WTC11 (cell line): Measurements from ENCODE around the gene TFAP2D. TPM values are rescaled to one million over a fixed set of nuclear protein-coding genes. Genes with fewer than 3 reads are reported as not detected.
A peak's percentile ranks its signal among the peaks of the same experiment; 100 is the strongest.

Source experiments
- ATAC-seq: fragments of 200-7000 bp; cut with Tn5 transposase; 2 replicates; pipeline ENCODE4 v1.10.0; 2021; ENCODE audit warnings: mild to moderate bottlenecking, moderate library complexity
- Bru-seq: library from RNA; stranded (reverse); fragments of 400-500 nt; gene quantifications from one replicate; lab custom pipeline; 2021; lab: Mats Ljungman, UMichigan
- CTCF ChIA-PET: fragments of 300-600 bp; sonication (Branson Sonifier 250); formaldehyde crosslinking; loops from one replicate; lab custom pipeline; 2021; ENCODE audit warnings: antibody characterized with exemption; lab: Charles Lee
- POLR2A ChIA-PET: fragments of 350-600 bp; sonication (Branson Sonifier 250); formaldehyde crosslinking; loops from one replicate; lab custom pipeline; 2021; ENCODE audit warnings: antibody characterized with exemption; lab: Charles Lee
- DNase-seq: peaks from one replicate; pipeline ENCODE4 v3.0.0; 2021; ENCODE audit warnings: low spot score
- H3K27ac Mint-ChIP-seq: 2 replicates; pipeline ENCODE4 v1.8.0; 2021; ENCODE audit warnings: mixed read lengths
- H3K27me3 Mint-ChIP-seq: 2 replicates; pipeline ENCODE4 v1.8.0; 2021; ENCODE audit warnings: low read depth, mild to moderate bottlenecking, moderate library complexity, mixed read lengths
- H3K36me3 Mint-ChIP-seq: 2 replicates; pipeline ENCODE4 v1.8.0; 2021; ENCODE audit warnings: mixed read lengths
- H3K4me1 Mint-ChIP-seq: 2 replicates; pipeline ENCODE4 v1.8.0; 2022; ENCODE audit warnings: mixed read lengths
- H3K4me3 Mint-ChIP-seq: 2 replicates; pipeline ENCODE4 v1.8.0; 2021; ENCODE audit warnings: mild to moderate bottlenecking, moderate library complexity, mixed read lengths
- H3K9me3 Mint-ChIP-seq: 2 replicates; pipeline ENCODE4 v1.8.0; 2021; ENCODE audit warnings: mixed read lengths
- GABPB1 ChIP-seq: sonication (generic); formaldehyde crosslinking; IDR thresholded peaks from 2 replicates; pipeline ENCODE4 v1.8.1; 2023; ENCODE audit warnings: mild to moderate bottlenecking, missing genetic modification reagents
- HMGA2 ChIP-seq: fragments of 250-450 bp; sonication (Bioruptor Pico); IDR thresholded peaks from 2 replicates; pipeline ENCODE4 v1.4.0; 2021; ENCODE audit warnings: mild to moderate bottlenecking, moderate library complexity
- IRF2 ChIP-seq: sonication (generic); formaldehyde crosslinking; IDR thresholded peaks from 2 replicates; pipeline ENCODE4 v1.8.0; 2022; ENCODE audit warnings: low read depth, missing genetic modification reagents, borderline replicate concordance
- JAZF1 ChIP-seq: fragments of 250-450 bp; sonication (Bioruptor Pico); IDR thresholded peaks from 2 replicates; pipeline ENCODE4 v1.9.0; 2021; ENCODE audit warnings: moderate library complexity, mild to moderate bottlenecking, inconsistent platforms
- MXD4 ChIP-seq: fragments of 250-450 bp; sonication (Bioruptor Pico); IDR thresholded peaks from 2 replicates; pipeline ENCODE4 v1.8.0; 2021; ENCODE audit warnings: mild to moderate bottlenecking, moderate library complexity, borderline replicate concordance
- NFATC4 ChIP-seq: fragments of 250-450 bp; sonication (Bioruptor Pico); IDR thresholded peaks from 2 replicates; pipeline ENCODE4 v1.9.0; 2021; ENCODE audit warnings: mild to moderate bottlenecking
- NR3C1 ChIP-seq: sonication (generic); formaldehyde crosslinking; conservative IDR thresholded peaks from 2 replicates; pipeline ENCODE4 v1.8.1; 2023; ENCODE audit warnings: low read depth, mild to moderate bottlenecking, missing genetic modification reagents
- OVOL2 ChIP-seq: fragments of 250-450 bp; sonication (Bioruptor Pico); IDR thresholded peaks from 2 replicates; pipeline ENCODE4 v1.9.0; 2021; ENCODE audit warnings: mild to moderate bottlenecking, borderline replicate concordance
- PRRX2 ChIP-seq: fragments of 250-450 bp; sonication (Bioruptor Pico); IDR thresholded peaks from 2 replicates; pipeline ENCODE4 v1.8.0; 2021; ENCODE audit warnings: mild to moderate bottlenecking
- ZBTB21 ChIP-seq: sonication (generic); formaldehyde crosslinking; IDR thresholded peaks from 2 replicates; pipeline ENCODE4 v1.8.1; 2023; ENCODE audit warnings: mild to moderate bottlenecking, missing genetic modification reagents, borderline replicate concordance
- ZNF263 ChIP-seq: sonication (generic); formaldehyde crosslinking; IDR thresholded peaks from 2 replicates; pipeline ENCODE4 v1.8.1; 2022; ENCODE audit warnings: low read depth, mild to moderate bottlenecking, moderate library complexity, missing genetic modification reagents
- ZNF317 ChIP-seq: sonication (generic); formaldehyde crosslinking; IDR thresholded peaks from 2 replicates; pipeline ENCODE4 v1.8.1; 2023; ENCODE audit warnings: low read depth, mild to moderate bottlenecking, moderate library complexity, missing genetic modification reagents, borderline replicate concordance
- ZNF396 ChIP-seq: fragments of 250-450 bp; sonication (Bioruptor Pico); IDR thresholded peaks from 2 replicates; pipeline ENCODE4 v1.8.0; 2021; ENCODE audit warnings: mild to moderate bottlenecking, moderate library complexity, borderline replicate concordance
- long read RNA-seq, 3 experiments: library from RNA in 1 of 3; library from capped mRNA in 1 of 3; library from polyadenylated mRNA in 1 of 3; unstranded in 2 of 3; stranded (forward) in 1 of 3; transcript quantifications; one replicate each; pipeline ENCODE4 v2.0.0, GENCODE V29; 2021
- total RNA-seq: library from RNA; stranded (reverse); gene quantifications from 3 replicates; pipeline ENCODE4 v1.2.3, GENCODE V29; 2021
- TF ChIP-seq, protein P1 (sequence below): sonication (generic); formaldehyde crosslinking; IDR thresholded peaks from 2 replicates; pipeline ENCODE4 v1.8.1; 2022; ENCODE audit warnings: missing genetic modification reagents, borderline replicate concordance
- TF ChIP-seq, protein P2 (sequence below): fragments of 250-450 bp; sonication (Bioruptor Pico); IDR thresholded peaks from 2 replicates; pipeline ENCODE4 v1.9.0; 2021; ENCODE audit warnings: mild to moderate bottlenecking
- TF ChIP-seq, protein P3 (sequence below): sonication (generic); formaldehyde crosslinking; IDR thresholded peaks from 2 replicates; pipeline ENCODE4 v1.8.1; 2023; ENCODE audit warnings: mild to moderate bottlenecking, missing genetic modification reagents, borderline replicate concordance
- TF ChIP-seq, protein P4 (sequence below): sonication (generic); formaldehyde crosslinking; IDR thresholded peaks from 2 replicates; pipeline ENCODE4 v1.8.0; 2022; ENCODE audit warnings: mild to moderate bottlenecking, missing genetic modification reagents
- TF ChIP-seq, protein P5 (sequence below): fragments of 250-450 bp; sonication (Bioruptor Pico); IDR thresholded peaks from 2 replicates; pipeline ENCODE4 v2.1.2; 2022; ENCODE audit warnings: mild to moderate bottlenecking, moderate library complexity

TFAP2D gene
- total RNA-seq (not detected in 3 replicates), Bru-seq, nascent RNA (percentile 2 among the genes with signal in this experiment)
- long read RNA-seq, experiment 1, result 0 reads
- long read RNA-seq, experiment 2, result 0 reads
- long read RNA-seq, experiment 3, result 0 reads

DNA sequence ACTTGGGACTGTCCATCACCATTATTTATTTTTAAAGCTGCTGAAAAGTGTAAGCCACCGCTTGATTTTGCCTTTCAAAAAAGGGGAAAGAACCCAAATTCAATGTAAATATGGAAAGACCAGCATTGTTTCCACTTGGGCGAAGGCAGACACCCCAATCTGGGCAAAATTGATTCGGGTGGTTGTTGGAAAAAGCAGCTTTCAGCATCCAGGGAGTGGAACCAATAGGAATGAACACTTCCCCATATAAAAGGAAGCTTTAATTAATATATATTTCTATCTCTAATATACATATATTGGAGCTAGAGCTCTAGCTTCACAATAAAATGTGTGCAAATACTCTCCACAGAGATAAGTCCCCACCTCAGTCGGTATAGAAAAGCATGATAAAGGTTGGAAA is at the start of gene TFAP2D:
TSS of gene TFAP2D (plus strand) at position 301 of the 400 bp plus-strand sequence. CDS start 530 bp downstream, outside the sequence.
- ATAC-seq, result no peak
- DNase-seq, result no peak
- POLR2A ChIA-PET, result no interaction called here
- H3K4me3 Mint-ChIP-seq, result peak within 1 kb of the TSS; percentile 78
- peaks cover 61% of the 10 kb centered on the region for H3K4me1 Mint-ChIP-seq
- H3K27me3 Mint-ChIP-seq, result peaks cover 100% of the 10 kb centered on the region
- H3K36me3 Mint-ChIP-seq, result no peaks in the 10 kb centered on the region
- H3K27ac Mint-ChIP-seq, result no peak within 1 kb of the TSS
- TF ChIP-seq ZNF396 (CRISPR knock-in tag) (no peak), NFATC4 (CRISPR knock-in tag) (no peak), MXD4 (CRISPR knock-in tag) (no peak), IRF2 (CRISPR knock-in tag) (no peak), ZNF263 (CRISPR knock-in tag) (no peak), JAZF1 (CRISPR knock-in tag) (no peak), HMGA2 (no peak), ZBTB21 (CRISPR knock-in tag) (no peak), ZNF317 (no peak), GABPB1 (CRISPR knock-in tag) (no peak), NR3C1 (CRISPR knock-in tag) (no peak), PRRX2 (no peak), OVOL2 (CRISPR knock-in tag) (no peak)
- TF ChIP-seq, protein P1, sequence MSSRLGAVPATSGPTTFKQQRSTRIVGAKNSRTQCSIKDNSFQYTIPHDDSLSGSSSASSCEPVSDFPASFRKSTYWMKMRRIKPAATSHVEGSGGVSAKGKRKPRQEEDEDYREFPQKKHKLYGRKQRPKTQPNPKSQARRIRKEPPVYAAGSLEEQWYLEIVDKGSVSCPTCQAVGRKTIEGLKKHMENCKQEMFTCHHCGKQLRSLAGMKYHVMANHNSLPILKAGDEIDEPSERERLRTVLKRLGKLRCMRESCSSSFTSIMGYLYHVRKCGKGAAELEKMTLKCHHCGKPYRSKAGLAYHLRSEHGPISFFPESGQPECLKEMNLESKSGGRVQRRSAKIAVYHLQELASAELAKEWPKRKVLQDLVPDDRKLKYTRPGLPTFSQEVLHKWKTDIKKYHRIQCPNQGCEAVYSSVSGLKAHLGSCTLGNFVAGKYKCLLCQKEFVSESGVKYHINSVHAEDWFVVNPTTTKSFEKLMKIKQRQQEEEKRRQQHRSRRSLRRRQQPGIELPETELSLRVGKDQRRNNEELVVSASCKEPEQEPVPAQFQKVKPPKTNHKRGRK, result no peak
- TF ChIP-seq, protein P2, sequence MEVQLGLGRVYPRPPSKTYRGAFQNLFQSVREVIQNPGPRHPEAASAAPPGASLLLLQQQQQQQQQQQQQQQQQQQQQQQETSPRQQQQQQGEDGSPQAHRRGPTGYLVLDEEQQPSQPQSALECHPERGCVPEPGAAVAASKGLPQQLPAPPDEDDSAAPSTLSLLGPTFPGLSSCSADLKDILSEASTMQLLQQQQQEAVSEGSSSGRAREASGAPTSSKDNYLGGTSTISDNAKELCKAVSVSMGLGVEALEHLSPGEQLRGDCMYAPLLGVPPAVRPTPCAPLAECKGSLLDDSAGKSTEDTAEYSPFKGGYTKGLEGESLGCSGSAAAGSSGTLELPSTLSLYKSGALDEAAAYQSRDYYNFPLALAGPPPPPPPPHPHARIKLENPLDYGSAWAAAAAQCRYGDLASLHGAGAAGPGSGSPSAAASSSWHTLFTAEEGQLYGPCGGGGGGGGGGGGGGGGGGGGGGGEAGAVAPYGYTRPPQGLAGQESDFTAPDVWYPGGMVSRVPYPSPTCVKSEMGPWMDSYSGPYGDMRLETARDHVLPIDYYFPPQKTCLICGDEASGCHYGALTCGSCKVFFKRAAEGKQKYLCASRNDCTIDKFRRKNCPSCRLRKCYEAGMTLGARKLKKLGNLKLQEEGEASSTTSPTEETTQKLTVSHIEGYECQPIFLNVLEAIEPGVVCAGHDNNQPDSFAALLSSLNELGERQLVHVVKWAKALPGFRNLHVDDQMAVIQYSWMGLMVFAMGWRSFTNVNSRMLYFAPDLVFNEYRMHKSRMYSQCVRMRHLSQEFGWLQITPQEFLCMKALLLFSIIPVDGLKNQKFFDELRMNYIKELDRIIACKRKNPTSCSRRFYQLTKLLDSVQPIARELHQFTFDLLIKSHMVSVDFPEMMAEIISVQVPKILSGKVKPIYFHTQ (CRISPR knock-in tag), result no peak
- TF ChIP-seq, protein P3, sequence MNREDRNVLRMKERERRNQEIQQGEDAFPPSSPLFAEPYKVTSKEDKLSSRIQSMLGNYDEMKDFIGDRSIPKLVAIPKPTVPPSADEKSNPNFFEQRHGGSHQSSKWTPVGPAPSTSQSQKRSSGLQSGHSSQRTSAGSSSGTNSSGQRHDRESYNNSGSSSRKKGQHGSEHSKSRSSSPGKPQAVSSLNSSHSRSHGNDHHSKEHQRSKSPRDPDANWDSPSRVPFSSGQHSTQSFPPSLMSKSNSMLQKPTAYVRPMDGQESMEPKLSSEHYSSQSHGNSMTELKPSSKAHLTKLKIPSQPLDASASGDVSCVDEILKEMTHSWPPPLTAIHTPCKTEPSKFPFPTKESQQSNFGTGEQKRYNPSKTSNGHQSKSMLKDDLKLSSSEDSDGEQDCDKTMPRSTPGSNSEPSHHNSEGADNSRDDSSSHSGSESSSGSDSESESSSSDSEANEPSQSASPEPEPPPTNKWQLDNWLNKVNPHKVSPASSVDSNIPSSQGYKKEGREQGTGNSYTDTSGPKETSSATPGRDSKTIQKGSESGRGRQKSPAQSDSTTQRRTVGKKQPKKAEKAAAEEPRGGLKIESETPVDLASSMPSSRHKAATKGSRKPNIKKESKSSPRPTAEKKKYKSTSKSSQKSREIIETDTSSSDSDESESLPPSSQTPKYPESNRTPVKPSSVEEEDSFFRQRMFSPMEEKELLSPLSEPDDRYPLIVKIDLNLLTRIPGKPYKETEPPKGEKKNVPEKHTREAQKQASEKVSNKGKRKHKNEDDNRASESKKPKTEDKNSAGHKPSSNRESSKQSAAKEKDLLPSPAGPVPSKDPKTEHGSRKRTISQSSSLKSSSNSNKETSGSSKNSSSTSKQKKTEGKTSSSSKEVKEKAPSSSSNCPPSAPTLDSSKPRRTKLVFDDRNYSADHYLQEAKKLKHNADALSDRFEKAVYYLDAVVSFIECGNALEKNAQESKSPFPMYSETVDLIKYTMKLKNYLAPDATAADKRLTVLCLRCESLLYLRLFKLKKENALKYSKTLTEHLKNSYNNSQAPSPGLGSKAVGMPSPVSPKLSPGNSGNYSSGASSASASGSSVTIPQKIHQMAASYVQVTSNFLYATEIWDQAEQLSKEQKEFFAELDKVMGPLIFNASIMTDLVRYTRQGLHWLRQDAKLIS (CRISPR knock-in tag), result no peak
- TF ChIP-seq, protein P4, sequence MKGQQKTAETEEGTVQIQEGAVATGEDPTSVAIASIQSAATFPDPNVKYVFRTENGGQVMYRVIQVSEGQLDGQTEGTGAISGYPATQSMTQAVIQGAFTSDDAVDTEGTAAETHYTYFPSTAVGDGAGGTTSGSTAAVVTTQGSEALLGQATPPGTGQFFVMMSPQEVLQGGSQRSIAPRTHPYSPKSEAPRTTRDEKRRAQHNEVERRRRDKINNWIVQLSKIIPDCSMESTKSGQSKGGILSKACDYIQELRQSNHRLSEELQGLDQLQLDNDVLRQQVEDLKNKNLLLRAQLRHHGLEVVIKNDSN, result no peak
- TF ChIP-seq, protein P5, sequence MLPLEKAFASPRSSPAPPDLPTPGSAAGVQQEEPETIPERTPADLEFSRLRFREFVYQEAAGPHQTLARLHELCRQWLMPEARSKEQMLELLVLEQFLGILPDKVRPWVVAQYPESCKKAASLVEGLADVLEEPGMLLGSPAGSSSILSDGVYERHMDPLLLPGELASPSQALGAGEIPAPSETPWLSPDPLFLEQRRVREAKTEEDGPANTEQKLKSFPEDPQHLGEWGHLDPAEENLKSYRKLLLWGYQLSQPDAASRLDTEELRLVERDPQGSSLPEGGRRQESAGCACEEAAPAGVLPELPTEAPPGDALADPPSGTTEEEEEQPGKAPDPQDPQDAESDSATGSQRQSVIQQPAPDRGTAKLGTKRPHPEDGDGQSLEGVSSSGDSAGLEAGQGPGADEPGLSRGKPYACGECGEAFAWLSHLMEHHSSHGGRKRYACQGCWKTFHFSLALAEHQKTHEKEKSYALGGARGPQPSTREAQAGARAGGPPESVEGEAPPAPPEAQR (CRISPR knock-in tag), result no peak
- H3K9me3 Mint-ChIP-seq, result no peaks in the 10 kb centered on the region
- CTCF ChIA-PET, result no interaction called here
